Neuronal stem cell (in vitro differentiated cells): ENCODE data around the gene ATG4B.
A peak's percentile ranks its signal among the peaks of the same experiment; 100 is the strongest.

Source experiments
- DNase-seq: peaks from one replicate; pipeline ENCODE4 v3.0.0-alpha.2; 2013; ENCODE audit warnings: low spot score
- H2AFZ ChIP-seq: one replicate; pipeline ENCODE4 v1.6.1; 2013; ENCODE audit warnings: mild to moderate bottlenecking, low read length, inconsistent platforms
- H2AK5ac ChIP-seq: 2 replicates; pipeline ENCODE4 v1.6.1; 2013; ENCODE audit warnings: low read depth, mild to moderate bottlenecking, inconsistent platforms, low read length, moderate library complexity, mixed read lengths
- H2BK120ac ChIP-seq: 2 replicates; pipeline ENCODE4 v1.6.1; 2013; ENCODE audit warnings: low read depth, mild to moderate bottlenecking, inconsistent platforms, low read length, moderate library complexity, mixed read lengths
- H2BK12ac ChIP-seq: one replicate; pipeline ENCODE4 v1.6.1; 2013; ENCODE audit warnings: low read length, inconsistent platforms
- H2BK15ac ChIP-seq: 2 replicates; pipeline ENCODE4 v1.6.1; 2013; ENCODE audit warnings: mild to moderate bottlenecking, low read length, inconsistent platforms, mixed read lengths
- H2BK5ac ChIP-seq: one replicate; pipeline ENCODE4 v1.6.1; 2013; ENCODE audit warnings: inconsistent platforms, mild to moderate bottlenecking, low read length, moderate library complexity
- H3K14ac ChIP-seq: one replicate; pipeline ENCODE4 v1.6.1; 2013; ENCODE audit warnings: low read length, inconsistent platforms
- H3K18ac ChIP-seq: 2 replicates; pipeline ENCODE4 v1.6.1; 2013; ENCODE audit warnings: low read length, inconsistent platforms
- H3K23ac ChIP-seq: 2 replicates; pipeline ENCODE4 v1.6.1; 2013; ENCODE audit warnings: low read depth, mild to moderate bottlenecking, mixed read lengths, low read length, inconsistent platforms; ENCODE audit not compliant: poor library complexity
- H3K27ac ChIP-seq: replicated peaks from 3 replicates; pipeline ENCODE4 v1.5.1; 2013; ENCODE audit warnings: low read length, inconsistent platforms
- H3K27me3 ChIP-seq, 3 experiments: 2 replicates each; pipeline ENCODE4 v1.6.1; 2013; ENCODE audit warnings: low read length in 3 of 3, mild to moderate bottlenecking in 2 of 3, inconsistent platforms in 1 of 3, low read depth in 1 of 3, mixed read lengths in 1 of 3, moderate library complexity in 1 of 3; ENCODE audit not compliant: control insufficient read depth in 3 of 3, insufficient read depth in 3 of 3
- H3K36me3 ChIP-seq, 2 donors: replicated peaks in 1 of 2; 2 replicates each; pipeline ENCODE4 v1.6.1; 2013; ENCODE audit warnings: low read length in 2 of 2; ENCODE audit not compliant: control insufficient read depth in 2 of 2, insufficient read depth in 2 of 2
- H3K4ac ChIP-seq: 2 replicates; pipeline ENCODE4 v1.6.1; 2013; ENCODE audit warnings: inconsistent platforms, mild to moderate bottlenecking, low read length, moderate library complexity
- H3K4me1 ChIP-seq, 2 donors: 1 replicate in 1 of 2; 2 replicates in 1 of 2; pipeline ENCODE4 v1.6.1; 2013; ENCODE audit warnings: low read length in 2 of 2, low read depth in 1 of 2; ENCODE audit not compliant: control insufficient read depth in 2 of 2, insufficient read depth in 1 of 2
- H3K4me2 ChIP-seq: one replicate; pipeline ENCODE4 v1.6.1; 2013; ENCODE audit warnings: mild to moderate bottlenecking, low read length, inconsistent platforms; ENCODE audit not compliant: insufficient read depth, poor library complexity, severe bottlenecking
- H3K4me3 ChIP-seq, 2 donors: 2 replicates each; pipeline ENCODE4 v1.5.1; 2013; ENCODE audit warnings: low read length in 2 of 2, mild to moderate bottlenecking in 2 of 2, inconsistent platforms in 1 of 2, moderate library complexity in 1 of 2
- H3K79me1 ChIP-seq: one replicate; pipeline ENCODE4 v1.6.1; 2013; ENCODE audit warnings: low read depth, mild to moderate bottlenecking, inconsistent platforms, low read length, moderate library complexity
- H3K9ac ChIP-seq: one replicate; pipeline ENCODE4 v1.6.1; 2013; ENCODE audit warnings: mild to moderate bottlenecking, low read depth, low read length, inconsistent platforms; ENCODE audit not compliant: poor library complexity
- H3K9me3 ChIP-seq, 2 donors: replicated peaks in 1 of 2; 2 replicates each; pipeline versions ENCODE3 to v1.6.1; 2013; ENCODE audit warnings: low read length in 2 of 2, mild to moderate bottlenecking in 2 of 2, inconsistent platforms in 1 of 2, low read depth in 1 of 2, mixed read lengths in 1 of 2, moderate library complexity in 1 of 2; ENCODE audit not compliant: control insufficient read depth in 2 of 2, insufficient read depth in 1 of 2
- H4K8ac ChIP-seq: one replicate; pipeline ENCODE4 v1.6.1; 2013; ENCODE audit warnings: low read depth, mild to moderate bottlenecking, inconsistent platforms, low read length, moderate library complexity
- H4K91ac ChIP-seq: one replicate; pipeline ENCODE4 v1.6.1; 2013; ENCODE audit warnings: low read length, low read depth, mild to moderate bottlenecking, inconsistent platforms; ENCODE audit not compliant: poor library complexity
- WGBS, 2 donors: extraction: QIAGEN DNeasy Blood & Tissue Kit; methylation state at CpG; one replicate each; pipeline ENCODE4 v1.1.7; 2013; ENCODE audit warnings: missing lambda C conversion rate in 2 of 2, mixed read lengths in 1 of 2; ENCODE audit not compliant: insufficient read length in 2 of 2, insufficient replicate concordance in 1 of 2; ENCODE audit errors: extremely low coverage in 2 of 2; 5-methylcytosine and 5-hydroxymethylcytosine counted together

Gene ATG4B

GRCh38 chr2:241616168-241617125, 21.0 kb upstream of the ATG4B start:
- Histone ChIP-seq H3K14ac (no peak overlapping the region), H2BK120ac (no peak overlapping the region), H3K23ac (no peak overlapping the region), H2BK12ac (no peak overlapping the region), H2AFZ (no peak overlapping the region), H3K4me3 (no peak overlapping the region), H2BK15ac (no peak overlapping the region), H4K8ac (peak overlapping the region; percentile 45), H3K27ac (no peak overlapping the region), H3K36me3 (peaks cover 0 to 29% of the 10 kb centered on the region in 2 donors), H2BK5ac (peak overlapping the region; percentile 85), H3K79me1 (peaks cover 6% of the 10 kb centered on the region), H3K9me3 (peaks cover 0 to 7% of the 10 kb centered on the region in 2 donors), H3K18ac (no peak overlapping the region), H3K4ac (no peak overlapping the region), H3K4me2 (no peak overlapping the region), H4K91ac (no peak overlapping the region), H3K4me1 (peaks cover 0 to 2% of the 10 kb centered on the region in 2 donors), H2AK5ac (no peak overlapping the region), H3K27me3 (no peaks in the 10 kb centered on the region), H3K9ac (no peak overlapping the region)
- WGBS, 2 donors: no CpG with 5 or more reads among the region's 30 CpGs
- DNase-seq: no peak

- WGBS, 2 donors: no CpG with 5 or more reads among the region's 15 CpGs
- no peak overlapping the region for H4K8ac ChIP-seq
Observed at GRCh38 chr2:241617431-241618154, 19.9 kb upstream of the ATG4B start.

DNA sequence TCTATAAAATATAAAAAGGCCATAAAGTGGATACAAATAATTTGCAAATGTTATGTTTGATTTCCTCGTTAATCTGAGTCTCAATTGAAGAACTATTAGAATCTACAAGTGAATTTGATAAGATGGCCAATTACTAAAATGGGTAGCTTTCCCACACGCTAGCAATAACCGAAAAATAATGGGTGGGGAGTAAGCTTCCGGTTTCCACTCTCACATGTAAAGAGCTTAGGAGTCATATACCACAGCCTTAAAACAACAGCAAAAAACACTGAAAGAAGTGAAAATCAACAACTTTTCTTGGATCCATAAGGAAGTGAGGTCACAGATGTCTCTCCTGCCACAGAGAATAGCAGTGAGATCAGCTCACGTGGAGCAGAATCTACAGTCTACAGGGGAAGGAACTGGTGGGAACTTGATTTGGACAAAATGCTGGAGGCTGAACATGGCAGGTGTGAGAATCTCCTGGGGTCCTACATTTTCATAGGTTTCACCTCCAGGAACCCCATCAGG, 19.1 kb upstream of the ATG4B start:
- Histone ChIP-seq H4K91ac (no peak overlapping the region), H3K36me3 (peaks cover 0 to 36% of the 10 kb centered on the region in 2 donors), H2AK5ac (no peak overlapping the region), H2AFZ (no peak overlapping the region), H3K27me3 (no peaks in the 10 kb centered on the region), H3K9ac (no peak overlapping the region), H3K27ac (no peak overlapping the region), H3K4ac (no peak overlapping the region), H3K79me1 (peaks cover 6% of the 10 kb centered on the region), H3K23ac (no peak overlapping the region), H3K14ac (no peak overlapping the region), H3K9me3 (peaks cover 0 to 14% of the 10 kb centered on the region in 2 donors), H4K8ac (no peak overlapping the region), H3K4me3 (no peak overlapping the region), H2BK15ac (no peak overlapping the region), H2BK12ac (no peak overlapping the region), H3K4me1 (peaks cover 0 to 2% of the 10 kb centered on the region in 2 donors), H2BK120ac (no peak overlapping the region), H2BK5ac (no peak overlapping the region), H3K4me2 (no peak overlapping the region), H3K18ac (no peak overlapping the region)
- no peak for DNase-seq
- no CpG with 5 or more reads among the region's 5 CpGs for WGBS, 2 donors

More at GRCh38 chr2:241617431-241618154, 19.9 kb upstream of the ATG4B start:
- Histone ChIP-seq H2BK5ac (no peak overlapping the region), H3K14ac (no peak overlapping the region), H3K4me2 (no peak overlapping the region), H3K18ac (no peak overlapping the region), H3K9me3 (peaks cover 0 to 14% of the 10 kb centered on the region in 2 donors), H2AFZ (no peak overlapping the region), H3K27me3 (no peaks in the 10 kb centered on the region), H2BK12ac (no peak overlapping the region), H2BK15ac (no peak overlapping the region), H2BK120ac (no peak overlapping the region), H3K23ac (no peak overlapping the region), H3K4me3 (no peak overlapping the region), H3K4me1 (peaks cover 0 to 2% of the 10 kb centered on the region in 2 donors), H3K27ac (no peak overlapping the region), H3K4ac (no peak overlapping the region), H2AK5ac (no peak overlapping the region), H3K9ac (no peak overlapping the region), H4K91ac (no peak overlapping the region), H3K36me3 (peaks cover 0 to 31% of the 10 kb centered on the region in 2 donors), H3K79me1 (peaks cover 6% of the 10 kb centered on the region)
- no peak for DNase-seq

- H3K27ac ChIP-seq: no peak overlapping the region
Observed at GRCh38 chr2:241618829-241619228, 18.7 kb upstream of the ATG4B start.

More at GRCh38 chr2:241618829-241619228, 18.7 kb upstream of the ATG4B start:
- peaks cover 0 to 14% of the 10 kb centered on the region in 2 donors for H3K9me3 ChIP-seq
- H3K14ac ChIP-seq: no peak overlapping the region
- no peak overlapping the region for H4K91ac ChIP-seq
- H3K4me3 ChIP-seq: no peak overlapping the region
- no CpG with 5 or more reads among the region's 11 CpGs for WGBS, 2 donors
- H3K27me3 ChIP-seq: no peaks in the 10 kb centered on the region
- H3K23ac ChIP-seq: no peak overlapping the region
- H2AK5ac ChIP-seq: no peak overlapping the region
- no peak overlapping the region for H2AFZ ChIP-seq
- H3K9ac ChIP-seq: no peak overlapping the region
- H2BK5ac ChIP-seq: no peak overlapping the region
- H3K4me1 ChIP-seq: peaks cover 0 to 2% of the 10 kb centered on the region in 2 donors
- peaks cover 0 to 41% of the 10 kb centered on the region in 2 donors for H3K36me3 ChIP-seq
- no peak overlapping the region for H2BK12ac ChIP-seq
- H3K4me2 ChIP-seq: no peak overlapping the region
- no peak overlapping the region for H4K8ac ChIP-seq
- no peak overlapping the region for H3K4ac ChIP-seq
- no peak overlapping the region for H3K18ac ChIP-seq
- H2BK15ac ChIP-seq: no peak overlapping the region
- H2BK120ac ChIP-seq: no peak overlapping the region
- peaks cover 6% of the 10 kb centered on the region for H3K79me1 ChIP-seq
- DNase-seq: no peak
